ENCODE data around the gene SEMA3F.

DNA sequence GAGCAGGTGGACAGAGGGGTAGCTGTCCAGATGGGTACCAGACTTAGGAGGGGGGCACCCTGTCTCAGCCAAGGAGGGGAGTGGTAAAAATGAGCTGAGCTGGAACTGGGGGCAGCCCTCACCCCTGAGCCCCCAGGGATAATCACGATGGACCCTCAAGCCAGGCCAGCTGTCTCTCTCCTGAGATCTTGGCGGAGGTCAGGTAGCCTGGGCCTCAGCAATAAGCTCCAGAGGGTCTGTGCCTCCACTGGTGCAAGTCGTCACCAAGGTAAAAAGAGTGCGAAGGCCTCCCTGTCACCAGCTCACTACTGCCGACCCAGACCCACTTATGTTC lies 55.0 kb downstream of the SEMA3F start:
- TF ChIP-seq, protein P1, sequence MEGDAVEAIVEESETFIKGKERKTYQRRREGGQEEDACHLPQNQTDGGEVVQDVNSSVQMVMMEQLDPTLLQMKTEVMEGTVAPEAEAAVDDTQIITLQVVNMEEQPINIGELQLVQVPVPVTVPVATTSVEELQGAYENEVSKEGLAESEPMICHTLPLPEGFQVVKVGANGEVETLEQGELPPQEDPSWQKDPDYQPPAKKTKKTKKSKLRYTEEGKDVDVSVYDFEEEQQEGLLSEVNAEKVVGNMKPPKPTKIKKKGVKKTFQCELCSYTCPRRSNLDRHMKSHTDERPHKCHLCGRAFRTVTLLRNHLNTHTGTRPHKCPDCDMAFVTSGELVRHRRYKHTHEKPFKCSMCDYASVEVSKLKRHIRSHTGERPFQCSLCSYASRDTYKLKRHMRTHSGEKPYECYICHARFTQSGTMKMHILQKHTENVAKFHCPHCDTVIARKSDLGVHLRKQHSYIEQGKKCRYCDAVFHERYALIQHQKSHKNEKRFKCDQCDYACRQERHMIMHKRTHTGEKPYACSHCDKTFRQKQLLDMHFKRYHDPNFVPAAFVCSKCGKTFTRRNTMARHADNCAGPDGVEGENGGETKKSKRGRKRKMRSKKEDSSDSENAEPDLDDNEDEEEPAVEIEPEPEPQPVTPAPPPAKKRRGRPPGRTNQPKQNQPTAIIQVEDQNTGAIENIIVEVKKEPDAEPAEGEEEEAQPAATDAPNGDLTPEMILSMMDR (IDR thresholded peaks at IDR 0.05 in 2 of 3, conservative IDR thresholded peaks at IDR 0.05 in 1 of 3; ENCODE audit: control insufficient read depth in 2 of 3, extremely low read depth in 1 of 3, insufficient read depth in 1 of 3, low read depth in 3 of 3, low read length in 3 of 3) = no peak
- TF ChIP-seq CREB1 (IDR thresholded peaks at IDR 0.05; ENCODE audit: low read depth) (no peak), POLR2A (IDR thresholded peaks at IDR 0.05; ENCODE audit: low read depth, low read length) (no peak), SUZ12 (IDR thresholded peaks at IDR 0.05; ENCODE audit: unreplicated experiment) (no peak), EZH2 (IDR thresholded peaks at IDR 0.05; ENCODE audit: borderline replicate concordance, control insufficient read depth, low read depth, low read length) (no peak), TCF3 (IDR thresholded peaks at IDR 0.05; ENCODE audit: borderline replicate concordance, insufficient read depth, low read depth, low read length) (no peak), MYC (IDR thresholded peaks at IDR 0.05; ENCODE audit: insufficient read depth, insufficient read length, insufficient replicate concordance, low read length, severe bottlenecking) (no peak), PAX5 (IDR thresholded peaks at IDR 0.05; ENCODE audit: borderline replicate concordance, low read depth, low read length) (no peak), CHD1 (IDR thresholded peaks at IDR 0.05; ENCODE audit: low read depth, low read length) (no peak)
- TF ChIP-seq, protein P2, sequence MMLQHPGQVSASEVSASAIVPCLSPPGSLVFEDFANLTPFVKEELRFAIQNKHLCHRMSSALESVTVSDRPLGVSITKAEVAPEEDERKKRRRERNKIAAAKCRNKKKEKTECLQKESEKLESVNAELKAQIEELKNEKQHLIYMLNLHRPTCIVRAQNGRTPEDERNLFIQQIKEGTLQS (IDR thresholded peaks at IDR 0.05; ENCODE audit: borderline replicate concordance, extremely low read depth, low read depth, low read length) = no peak
- TF ChIP-seq, protein P3, sequence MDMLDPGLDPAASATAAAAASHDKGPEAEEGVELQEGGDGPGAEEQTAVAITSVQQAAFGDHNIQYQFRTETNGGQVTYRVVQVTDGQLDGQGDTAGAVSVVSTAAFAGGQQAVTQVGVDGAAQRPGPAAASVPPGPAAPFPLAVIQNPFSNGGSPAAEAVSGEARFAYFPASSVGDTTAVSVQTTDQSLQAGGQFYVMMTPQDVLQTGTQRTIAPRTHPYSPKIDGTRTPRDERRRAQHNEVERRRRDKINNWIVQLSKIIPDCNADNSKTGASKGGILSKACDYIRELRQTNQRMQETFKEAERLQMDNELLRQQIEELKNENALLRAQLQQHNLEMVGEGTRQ (IDR thresholded peaks at IDR 0.05; ENCODE audit: borderline replicate concordance, low read depth, low read length) = no peak
